Mucosa of descending colon (tissue), 3 donors: Measurements from ENCODE around the gene ERBB4. TPM values are rescaled to one million over a fixed set of nuclear protein-coding genes. Genes with fewer than 3 reads are reported as not detected.

ENCODE experiments used
- ATAC-seq: fragments of 200-7000 bp; cut with Tn5 transposase; one replicate; pipeline ENCODE4 v1.9.1; 2020; ENCODE audit warnings: mild to moderate bottlenecking, moderate library complexity
- DNase-seq, 3 donors: peaks; one replicate each; pipeline ENCODE4 v3.0.0-alpha.2; 2020
- H3K36me3 ChIP-seq: fragments of 200-600 bp; one replicate; pipeline ENCODE4 v1.8.0; 2021; ENCODE audit warnings: low read depth, mild to moderate bottlenecking
- H3K4me1 ChIP-seq: fragments of 200-600 bp; one replicate; pipeline ENCODE4 v1.8.0; 2021; ENCODE audit warnings: low read depth, mild to moderate bottlenecking
- H3K4me3 ChIP-seq: fragments of 200-600 bp; one replicate; pipeline ENCODE4 v1.8.0; 2021; ENCODE audit warnings: mild to moderate bottlenecking
- H3K9me3 ChIP-seq: fragments of 200-600 bp; one replicate; pipeline ENCODE4 v1.8.0; 2021; ENCODE audit warnings: mild to moderate bottlenecking
- CTCF ChIP-seq: fragments of 200-600 bp; IDR thresholded peaks from one replicate; pipeline ENCODE4 v1.8.0; 2022; ENCODE audit warnings: antibody characterized with exemption, mild to moderate bottlenecking
- intact Hi-C, 2 donors: fragments of 100-400 bp; cut with DNase I in 1 of 2; cut with micrococcal nuclease in 1 of 2; formaldehyde crosslinking; loops; one replicate each; pipeline versions ENCODE4 v1.11.0 to v1.11.1; 2022; cut with DNase I, micrococcal nuclease
- total RNA-seq, 3 donors: library from RNA; stranded (reverse); fragmentation: NEBNext Ultra II Directional in 2 of 3; extraction: Animal tissue kit (Norgen Biotek cat#: 25700) in 2 of 3; gene quantifications; one replicate each; pipeline versions ENCODE4 v1.2.1 to v1.2.4, GENCODE V29; 2021 to 2023
- donor health status: DM: no; HTN: no; CAD: no; lungs with moderate emphysema.
- donor health status: DM: no; HTN: no; CAD: no.
- donor health status: DM: no; HTN: yes; CAD: no.

The ERBB4 gene
- total RNA-seq, 3 donors from 2014 or later = 0.05 to 0.25 TPM; not detected in 1

DNA sequence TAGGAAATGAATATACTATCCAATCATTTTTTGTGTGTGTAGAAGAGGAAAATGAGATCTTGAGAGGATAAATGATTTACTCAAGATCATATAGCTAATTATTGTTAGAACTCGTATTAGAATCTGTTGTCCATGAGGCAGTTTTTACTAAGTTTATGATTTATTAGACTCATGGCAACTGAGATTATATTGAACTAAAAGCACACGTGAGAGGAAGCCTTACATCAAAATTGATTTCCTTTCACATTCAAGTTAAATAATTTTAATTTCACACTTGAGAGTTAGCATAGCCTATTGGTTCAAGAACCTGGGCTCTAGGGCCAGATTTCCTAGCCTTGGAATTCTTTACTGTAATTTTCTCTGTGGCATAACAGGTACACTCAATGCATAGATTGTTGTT is 552.3 kb downstream of the ERBB4 start:
- intact Hi-C loops = no loop called here
- Histone ChIP-seq H3K4me1 (no peaks in the 10 kb centered on the region), H3K36me3 (no peaks in the 10 kb centered on the region), H3K4me3 (no peak overlapping the region), H3K9me3 (no peaks in the 10 kb centered on the region)
- DNase-seq (no peak), ATAC-seq (no peak)
- TF ChIP-seq CTCF = no peak

GRCh38 chr2:211985393-211985792 is 553.2 kb downstream of the ERBB4 start:
- no peak for TF ChIP-seq CTCF
- intact Hi-C loops = no loop called here
- DNase-seq (no peak), ATAC-seq (no peak)
- Histone ChIP-seq H3K4me3 (no peak overlapping the region), H3K4me1 (no peaks in the 10 kb centered on the region), H3K36me3 (no peaks in the 10 kb centered on the region), H3K9me3 (no peaks in the 10 kb centered on the region)

- TF ChIP-seq CTCF = no peak
- H3K36me3 ChIP-seq = no peaks in the 10 kb centered on the region
- H3K4me1 ChIP-seq = no peaks in the 10 kb centered on the region
- no peaks in the 10 kb centered on the region for H3K9me3 ChIP-seq
- intact Hi-C loops = no loop called here
- H3K4me3 ChIP-seq = no peak overlapping the region
- DNase-seq (no peak), ATAC-seq (no peak)
These were observed 556.4 kb downstream of the ERBB4 start for GRCh38 chr2:211982162-211982561.

GRCh38 chr2:211981451-211981850 is 557.2 kb downstream of the ERBB4 start:
- intact Hi-C loops = no loop called here
- Histone ChIP-seq H3K36me3 (no peaks in the 10 kb centered on the region), H3K4me1 (no peaks in the 10 kb centered on the region), H3K9me3 (no peaks in the 10 kb centered on the region), H3K4me3 (no peak overlapping the region)
- ATAC-seq = no peak
- TF ChIP-seq CTCF = no peak
- DNase-seq = no peak

DNA sequence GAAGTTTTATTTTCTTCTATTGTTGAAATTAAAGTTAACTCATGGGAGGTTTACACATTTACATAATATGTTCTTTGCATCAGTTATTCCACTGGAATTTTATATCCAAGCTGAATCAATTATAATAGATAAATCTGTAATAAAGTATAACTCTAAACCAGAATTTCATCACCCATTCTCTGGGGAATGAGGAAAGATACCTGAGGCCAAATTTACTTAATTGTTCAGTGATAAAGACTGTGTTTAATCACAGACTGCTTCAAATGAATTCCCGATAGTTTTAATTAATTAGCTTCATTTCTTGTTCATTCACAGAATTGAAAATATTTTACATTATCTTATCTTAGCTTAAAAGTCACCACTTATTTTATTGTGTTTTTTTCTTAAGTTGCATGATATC is 562.5 kb downstream of the ERBB4 start:
- no peak for DNase-seq
- ATAC-seq = no peak
- Histone ChIP-seq H3K36me3 (no peaks in the 10 kb centered on the region), H3K4me1 (no peaks in the 10 kb centered on the region), H3K4me3 (no peak overlapping the region), H3K9me3 (no peaks in the 10 kb centered on the region)
- TF ChIP-seq CTCF = no peak
- intact Hi-C loops = no loop called here

DNA sequence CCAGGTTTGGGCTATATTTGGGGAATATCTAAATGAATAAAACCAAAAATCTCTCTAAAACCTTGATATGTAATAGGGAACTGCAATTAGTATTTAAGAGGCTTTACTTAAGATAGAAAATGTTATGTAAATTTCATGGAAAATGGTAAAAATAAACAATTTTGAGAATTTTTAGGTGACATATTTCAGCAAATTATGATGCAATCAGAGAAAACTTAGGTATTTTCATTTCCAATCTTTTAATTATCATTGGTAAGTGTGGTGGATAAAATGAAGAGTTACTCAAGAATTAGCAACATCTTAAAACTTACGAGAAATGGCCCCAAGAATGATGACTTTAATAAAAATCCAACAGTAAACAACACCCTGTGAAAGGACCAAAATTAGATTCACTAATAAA is 571.4 kb downstream of the ERBB4 start:
- TF ChIP-seq CTCF = no peak

More for the DNA sequence above, 571.4 kb downstream of the ERBB4 start:
- DNase-seq (no peak), ATAC-seq (no peak)
- no peak overlapping the region for H3K4me3 ChIP-seq
- H3K36me3 ChIP-seq = no peaks in the 10 kb centered on the region
- no peaks in the 10 kb centered on the region for H3K9me3 ChIP-seq
- intact Hi-C loops = no loop called here
- H3K4me1 ChIP-seq = no peaks in the 10 kb centered on the region
